Measurements from ENCODE around the gene OSR1.
A peak's percentile ranks its signal among the peaks of the same experiment; 100 is the strongest.
"Not testable (repeated sequence)": the region's sequence is repeated elsewhere in the genome, so short reads cannot be mapped to it uniquely, and the experiment has no call there.

Gene OSR1

DNA sequence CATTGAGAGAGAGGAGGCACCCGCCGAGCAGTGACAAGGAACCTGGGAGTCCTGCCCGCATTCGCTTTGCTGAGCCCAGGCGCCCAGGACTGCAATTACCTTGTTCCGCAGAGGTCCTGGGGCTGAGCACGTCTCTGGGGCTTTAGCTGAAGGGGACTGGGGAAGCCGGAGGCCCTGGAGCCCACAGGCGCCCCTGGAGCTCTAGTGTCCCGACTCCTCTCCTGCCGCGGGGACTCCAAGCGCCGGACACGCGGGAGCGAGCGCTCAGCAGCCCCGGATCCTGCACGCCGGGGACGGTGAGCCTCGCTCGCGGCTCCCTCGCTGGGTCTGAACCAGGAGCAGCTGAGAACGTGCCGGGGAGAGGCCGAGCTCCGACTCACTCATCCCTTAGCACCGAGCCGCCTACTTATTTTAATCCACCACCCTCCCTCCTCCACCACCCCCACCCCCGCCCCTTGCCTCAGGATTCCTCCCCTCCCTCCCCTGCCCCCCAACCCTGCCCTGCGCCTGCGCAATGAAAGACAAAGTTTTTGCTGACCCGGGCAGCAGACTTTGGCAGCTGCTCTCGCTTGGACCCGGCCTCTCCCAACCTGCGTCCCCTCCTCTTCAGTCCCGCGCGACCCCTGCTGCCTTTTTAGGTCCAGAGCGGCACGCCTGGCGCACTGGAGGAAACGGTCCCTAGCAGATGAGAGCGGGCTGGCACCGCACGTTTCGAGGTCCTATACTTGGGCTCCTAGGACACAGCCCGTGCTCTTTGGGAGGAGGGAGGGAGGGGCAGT is at the start of gene OSR1:
Gene OSR1 (minus strand): TSS at position 382 of the 779 bp plus-strand sequence. CDS start 4,818 bp downstream, outside the sequence.
- no peak for DNase-seq (ENCODE audit: low read depth in 3 of 3)

GRCh38 chr2:19403785-19404184 is 45.4 kb upstream of the OSR1 start:
- DNase-seq (ENCODE audit: low read depth in 3 of 3), result no peak

DNA sequence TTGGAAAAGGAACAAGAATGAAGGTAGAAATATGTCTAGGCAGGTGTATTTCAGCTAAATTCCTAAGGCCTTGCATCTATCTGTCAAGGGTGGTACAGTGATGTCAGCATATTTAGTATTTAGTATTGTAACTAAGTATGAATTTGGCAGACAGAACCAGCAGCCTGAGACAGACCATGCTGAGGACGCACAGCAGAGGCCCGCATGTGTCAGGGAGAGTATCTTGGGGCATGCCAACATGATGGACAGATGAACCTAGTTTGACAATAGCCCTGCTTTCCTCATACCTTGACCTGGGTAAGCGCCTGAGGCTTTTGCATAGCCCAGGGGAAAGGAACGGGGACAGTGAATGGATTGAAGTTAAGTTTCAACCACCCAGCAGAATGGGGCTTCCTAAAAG is 33.8 kb upstream of the OSR1 start:
- DNase-seq (ENCODE audit: low read depth in 3 of 3), result no peak

GRCh38 chr2:19389469-19389868 is 31.0 kb upstream of the OSR1 start:
- DNase-seq (ENCODE audit: low read depth in 3 of 3), result not testable (repeated sequence)

GRCh38 chr2:19380532-19380931 is 22.1 kb upstream of the OSR1 start:
- DNase-seq (ENCODE audit: low read depth in 3 of 3), result no peak

DNA sequence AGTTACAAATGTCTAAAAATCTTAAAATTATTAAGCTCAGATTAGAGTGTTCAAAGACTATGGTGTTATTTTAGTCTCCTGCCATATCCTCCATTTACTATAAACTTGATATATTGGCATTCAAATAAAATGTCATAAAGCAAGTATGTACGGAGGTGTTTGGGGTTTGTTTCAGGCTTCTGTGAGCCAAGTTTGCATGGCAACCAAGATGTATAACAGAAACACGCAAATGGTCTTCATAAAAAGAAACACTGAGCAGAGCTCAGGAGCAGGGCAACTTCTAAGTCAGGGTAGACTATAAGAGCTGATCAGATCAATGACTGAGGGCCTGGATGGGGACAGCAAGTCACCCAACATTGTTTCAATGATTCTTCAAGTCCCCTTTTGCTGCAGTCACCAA is 20.5 kb upstream of the OSR1 start:
- no peak for DNase-seq (ENCODE audit: low read depth in 3 of 3)

DNA sequence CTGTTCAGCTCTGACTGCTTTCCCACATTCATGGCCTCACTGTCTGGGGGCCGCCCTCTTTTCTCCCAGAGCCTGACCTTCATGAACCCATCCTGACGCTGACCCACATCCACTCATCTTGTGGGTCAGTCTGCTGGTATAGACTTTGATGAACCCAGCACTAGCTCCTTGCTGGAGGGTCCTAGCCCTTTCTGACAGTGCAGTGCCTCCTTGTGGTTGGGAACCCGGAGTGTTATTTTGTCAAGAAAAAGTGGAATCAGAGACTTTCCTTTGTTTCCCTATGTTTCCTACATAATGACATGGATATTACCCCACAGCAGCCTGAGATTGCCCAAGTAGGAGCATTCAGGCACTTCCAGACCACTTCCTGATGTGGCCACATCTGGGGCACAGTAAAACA is 19.3 kb upstream of the OSR1 start:
- DNase-seq (ENCODE audit: low read depth in 3 of 3), result no peak

DNA sequence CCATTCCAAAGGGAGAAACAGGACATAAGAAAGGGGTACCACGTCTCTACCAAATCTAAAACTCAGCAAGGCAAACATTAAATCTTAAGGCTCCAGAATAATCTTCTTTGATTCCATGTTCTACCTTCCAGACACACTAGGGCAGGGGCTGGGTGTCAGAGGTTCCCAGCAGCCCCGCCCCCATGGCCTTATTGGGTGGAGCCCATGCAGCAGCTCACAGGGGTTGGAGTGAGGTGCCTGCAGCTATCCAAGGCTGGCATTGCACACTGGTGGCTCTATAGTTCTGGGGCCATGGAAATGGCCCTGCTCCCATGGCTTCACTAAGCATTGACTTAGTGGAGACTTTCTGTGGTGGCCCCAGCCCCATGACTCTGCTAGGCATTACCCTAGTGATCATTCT is 14.9 kb upstream of the OSR1 start:
- DNase-seq (ENCODE audit: low read depth in 3 of 3), result no peak

GRCh38 chr2:19371996-19372582 is 13.7 kb upstream of the OSR1 start:
- DNase-seq (ENCODE audit: low read depth in 3 of 3), result no peak

DNA sequence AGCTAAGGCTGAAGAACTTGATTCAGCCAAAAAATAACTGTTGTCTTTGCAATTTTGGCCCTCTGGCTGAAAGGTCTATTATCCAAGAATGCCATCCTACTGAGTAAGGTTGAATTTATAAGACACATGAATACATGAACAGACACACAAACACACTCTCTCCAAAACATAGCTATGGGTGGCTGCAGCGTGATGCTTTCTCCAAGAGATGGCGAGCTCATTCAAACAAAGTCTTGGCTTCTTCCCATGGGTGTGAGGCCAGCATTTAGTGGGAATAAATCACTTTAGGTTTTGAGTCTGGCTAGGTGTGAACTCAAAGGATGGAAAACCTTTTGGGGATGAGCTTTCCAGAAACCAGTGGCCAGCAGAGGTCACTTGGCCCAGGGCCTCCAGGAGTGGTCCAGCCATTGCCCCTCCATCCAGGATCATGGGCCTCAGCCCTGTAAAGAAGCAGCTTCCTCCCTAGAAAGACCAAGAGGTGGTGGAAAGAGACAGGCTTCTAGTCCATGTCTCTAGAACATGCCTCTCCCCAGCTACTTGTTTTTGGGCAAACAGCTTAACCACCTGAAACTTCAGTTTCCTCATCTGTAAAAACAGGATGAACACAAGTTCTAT is 11.0 kb upstream of the OSR1 start:
- DNase-seq (ENCODE audit: low read depth in 3 of 3), result no peak

DNA sequence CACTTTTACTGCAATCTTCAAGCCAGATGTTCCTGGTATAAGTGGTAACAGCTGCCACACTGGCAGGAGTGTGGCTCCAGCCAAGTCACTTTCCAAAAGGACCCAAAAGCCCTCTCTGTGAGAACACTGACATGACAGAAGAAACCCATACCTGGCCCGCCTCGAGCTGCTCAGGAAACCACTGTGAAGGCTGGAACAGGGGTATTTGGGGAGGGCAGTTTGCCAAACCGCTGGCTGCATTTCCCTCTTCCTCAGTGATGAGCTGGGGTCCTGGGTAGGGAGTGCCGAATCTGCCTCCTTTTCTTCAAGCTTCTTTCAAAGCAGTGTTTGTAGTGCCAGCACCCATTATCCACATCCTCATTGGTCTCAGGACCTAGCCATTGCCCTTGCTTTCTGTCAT is 10.3 kb upstream of the OSR1 start:
- no peak for DNase-seq (ENCODE audit: low read depth in 3 of 3)

- no peak for DNase-seq (ENCODE audit: low read depth in 3 of 3)
Observed at GRCh38 chr2:19367326-19367725, 8.9 kb upstream of the OSR1 start.

- no peak for DNase-seq (ENCODE audit: low read depth in 3 of 3)
Observed at GRCh38 chr2:19365126-19365525, 6.7 kb upstream of the OSR1 start.

DNA sequence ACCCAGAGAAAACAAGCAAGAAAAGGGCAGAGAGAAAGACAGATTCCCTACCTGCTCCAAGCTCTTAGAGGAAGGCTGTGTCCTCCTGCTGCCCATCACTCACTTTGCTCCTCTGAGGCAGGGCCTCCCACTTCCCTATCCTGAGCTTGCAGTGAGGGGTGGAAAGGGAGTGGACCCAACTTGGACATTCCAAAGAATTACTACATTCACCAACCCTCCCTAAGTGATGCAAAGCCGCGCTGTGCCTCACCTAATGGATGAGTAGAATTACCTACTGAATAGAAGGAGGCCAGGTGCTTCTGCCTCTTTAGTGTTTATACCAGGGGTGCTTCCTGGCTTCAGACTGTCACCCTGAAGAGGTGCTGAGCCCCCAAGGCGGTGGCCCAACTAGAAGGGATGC is 5.6 kb upstream of the OSR1 start:
- no peak for DNase-seq (ENCODE audit: low read depth in 3 of 3)

DNA sequence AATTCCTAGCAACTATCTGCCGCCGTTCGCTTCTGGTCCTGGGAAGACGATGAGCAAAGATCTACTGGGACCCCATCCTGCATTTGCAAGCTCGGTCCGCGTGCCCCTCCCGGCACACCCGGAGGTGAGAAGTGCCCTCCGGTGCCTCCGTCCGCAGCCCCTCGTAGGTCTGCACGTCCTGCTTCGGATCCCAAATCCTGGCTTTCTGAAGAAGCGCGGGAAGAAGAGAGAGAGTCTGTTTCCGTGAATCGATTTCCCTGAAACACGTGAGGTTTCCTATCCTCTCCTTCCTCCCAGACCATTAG is 5.0 kb upstream of the OSR1 start:
- DNase-seq (ENCODE audit: low read depth in 3 of 3), result no peak

DNA sequence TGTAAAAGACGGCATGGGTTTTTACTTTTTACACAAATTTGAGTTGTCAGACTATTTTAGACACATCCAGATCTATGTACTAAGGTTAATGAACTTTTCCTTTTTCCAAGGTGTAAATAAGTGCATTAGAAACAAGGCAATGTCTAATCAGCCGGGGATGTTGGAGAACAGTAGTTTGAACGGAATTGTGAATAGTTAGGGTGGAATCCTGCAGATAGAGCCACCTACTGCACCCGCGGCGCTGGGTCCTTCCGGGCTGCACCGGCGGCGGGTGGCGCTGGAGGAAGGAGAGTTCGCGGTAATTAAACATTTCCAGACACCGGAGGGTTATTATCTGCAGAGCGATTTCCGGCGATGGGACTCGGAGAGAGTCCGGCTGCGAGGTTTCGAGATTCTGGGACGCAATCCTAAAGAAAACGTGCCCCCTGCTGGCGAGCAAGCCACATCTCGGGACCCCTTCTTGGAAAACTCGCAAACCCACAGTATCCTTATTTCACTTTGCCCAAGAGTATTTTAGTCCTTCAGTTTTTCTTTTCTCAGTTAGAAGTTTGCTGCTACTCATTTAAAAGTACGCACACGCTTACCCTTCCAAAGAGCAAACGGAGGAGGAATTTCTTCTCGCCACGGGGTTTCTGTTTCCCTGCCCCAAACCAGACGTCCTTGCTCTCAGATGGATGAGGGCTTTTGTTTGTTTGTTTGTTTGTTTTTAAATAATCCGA is 4.5 kb upstream of the OSR1 start:
- DNase-seq (ENCODE audit: low read depth in 3 of 3), result peak in 2 of 3 donors; percentile 30 to 50

GRCh38 chr2:19362094-19362754 is 3.8 kb upstream of the OSR1 start:
- no peak for DNase-seq (ENCODE audit: low read depth in 3 of 3)

DNA sequence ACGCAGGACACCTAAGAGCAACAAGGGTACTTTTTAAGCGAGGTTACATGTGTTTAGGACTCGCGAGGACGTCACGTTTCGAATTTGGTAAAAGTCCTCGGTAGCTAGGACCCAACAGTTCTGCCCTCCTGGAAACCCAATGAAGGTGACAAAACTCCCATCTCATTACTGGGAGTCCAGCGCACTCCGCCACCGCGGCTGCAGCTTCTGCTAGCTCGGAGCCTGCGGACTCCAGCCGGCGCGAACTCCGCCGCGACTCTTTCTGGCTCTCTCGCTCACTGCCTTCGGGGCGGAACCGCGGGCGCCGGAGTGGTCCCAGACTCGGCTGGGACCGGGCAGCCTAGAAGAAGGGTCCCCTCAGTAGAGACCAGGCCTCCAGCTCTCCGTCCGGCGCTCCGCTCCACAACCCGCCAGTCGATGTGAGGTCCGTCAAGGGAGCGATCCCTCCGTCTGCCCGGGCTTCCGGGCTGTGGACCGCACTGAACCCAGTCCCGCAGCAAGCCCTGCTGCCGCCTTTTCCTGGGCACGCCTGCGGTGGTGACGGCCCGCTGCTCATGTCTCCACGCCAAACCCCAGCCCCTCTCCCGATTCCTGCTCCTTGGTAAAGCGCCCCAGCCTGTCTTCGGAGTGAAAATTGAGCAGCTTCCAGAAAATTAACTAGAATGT is 3.0 kb upstream of the OSR1 start:
- DNase-seq (ENCODE audit: low read depth in 3 of 3), result no peak

DNA sequence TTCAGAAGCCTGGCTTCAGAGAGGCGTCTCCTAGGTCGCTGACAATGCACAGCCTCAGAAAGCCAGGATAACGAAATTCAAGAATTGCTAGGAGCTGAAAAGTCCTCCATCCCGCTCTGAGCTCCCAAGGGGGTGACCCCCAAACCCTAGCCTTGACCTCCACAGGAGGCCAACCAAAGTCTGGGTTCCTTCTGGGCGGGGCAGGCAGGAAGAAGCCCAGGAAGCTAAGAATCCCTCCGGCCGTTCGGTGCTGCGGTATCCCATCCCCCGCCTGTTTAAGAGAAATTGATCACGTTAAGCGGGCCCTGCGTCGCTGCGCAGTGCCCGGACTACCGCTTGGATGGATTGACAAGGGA is 2.5 kb upstream of the OSR1 start:
- DNase-seq (ENCODE audit: low read depth in 3 of 3), result no peak

DNA sequence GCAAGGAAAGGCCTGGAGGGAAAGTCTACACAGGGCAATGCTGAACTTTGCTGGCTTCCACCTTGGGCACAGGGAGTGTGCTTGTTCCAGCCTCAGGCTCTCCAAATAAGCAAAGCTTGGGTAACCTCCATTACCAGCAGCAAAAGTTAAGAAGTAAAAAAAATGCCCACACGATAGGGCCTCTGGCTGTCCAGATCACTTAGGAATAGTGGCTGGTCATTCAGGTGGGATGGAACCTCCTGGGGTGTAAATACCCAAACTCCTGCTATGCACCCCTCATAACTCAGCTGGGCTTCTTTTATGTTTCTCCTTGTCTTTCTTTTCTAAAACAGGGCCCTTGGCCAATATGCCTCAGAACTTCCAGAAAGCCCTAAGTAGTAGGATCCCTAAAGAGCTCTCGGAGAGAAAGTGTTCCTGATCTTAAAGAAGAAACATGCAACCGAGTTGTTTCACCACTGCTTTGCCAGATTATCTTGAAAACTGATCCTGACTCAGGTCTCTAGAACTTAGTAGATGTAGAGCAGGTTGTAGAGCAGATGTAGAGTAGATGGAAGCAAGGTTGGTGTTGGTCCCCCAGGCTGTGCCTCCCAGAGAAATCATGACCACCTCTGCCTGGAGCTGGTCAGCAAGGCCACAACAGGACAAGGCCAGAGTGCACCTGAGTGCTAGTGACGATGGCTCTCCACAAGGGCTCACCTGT is 2.0 kb upstream of the OSR1 start:
- no peak for DNase-seq (ENCODE audit: low read depth in 3 of 3)

- no peak for DNase-seq (ENCODE audit: low read depth in 3 of 3)
Observed at GRCh38 chr2:19359456-19359855, 1.0 kb upstream of the OSR1 start.
